ENCODE measurements around the gene ZNF195.

The ZNF195 gene

GRCh38 chr11:3370311-3370870, 8.6 kb downstream of the ZNF195 start:
- POLR2A ChIA-PET = interaction anchor here (1.6 kb wide), 1 partner anchor 9 kb away, joined by 3 read pairs; the partner anchor contains the start of gene ZNF195
- TF ChIP-seq ZBTB8A (tag by site-specific recombination; IDR thresholded peaks at IDR 0.05) = no peak
- H3K36me3 ChIP-seq (ENCODE audit: control insufficient read depth in 2 of 2, insufficient read depth in 1 of 2, low read length in 2 of 2) = peaks cover 23 to 97% of the 10 kb centered on the region in 2 experiments

GRCh38 chr11:3369366-3369765, 9.6 kb downstream of the ZNF195 start:
- ChIA-PET CTCF (interaction anchor here (0.6 to 1.9 kb wide), 3 partner anchors 28 to 240 kb away, joined by 3 to 12 read pairs (median 5); no protein-coding TSS in a partner anchor), POLR2A (interaction anchor here (1.6 kb wide), 1 partner anchor 10 kb away, joined by 3 read pairs; the partner anchor contains the start of gene ZNF195)
- H3K9me3 ChIP-seq (ENCODE audit: control insufficient read depth, insufficient read depth, low read depth, low read length) = no peaks in the 10 kb centered on the region
- TF ChIP-seq KLF10 (tag by site-specific recombination; IDR thresholded peaks at IDR 0.05) = no peak
- TF ChIP-seq ZNF146 (tag by site-specific recombination; IDR thresholded peaks at IDR 0.05) = peak; percentile 64
- H3K4me3 ChIP-seq (ENCODE audit: low read depth, low read length) = no peak overlapping the region
- no peaks in the 10 kb centered on the region for H3K4me1 ChIP-seq (ENCODE audit: control insufficient read depth, insufficient read depth, low read length)
- H3K27ac ChIP-seq (ENCODE audit: extremely low read depth, low read depth, low read length) = no peak overlapping the region
- H3K36me3 ChIP-seq (ENCODE audit: control insufficient read depth in 2 of 2, insufficient read depth in 1 of 2, low read length in 2 of 2) = peaks cover 23 to 97% of the 10 kb centered on the region in 2 experiments

More at GRCh38 chr11:3370311-3370870, 8.6 kb downstream of the ZNF195 start:
- Histone ChIP-seq H3K27ac (ENCODE audit: extremely low read depth, low read depth, low read length) (no peak overlapping the region), H3K9me3 (ENCODE audit: control insufficient read depth, insufficient read depth, low read depth, low read length) (no peaks in the 10 kb centered on the region), H3K4me3 (ENCODE audit: low read depth, low read length) (no peak overlapping the region), H3K4me1 (ENCODE audit: control insufficient read depth, insufficient read depth, low read length) (no peaks in the 10 kb centered on the region)
- CTCF ChIA-PET = interaction anchor here (0.5 to 1.9 kb wide), 3 partner anchors 29 to 183 kb away, joined by 3 to 12 read pairs (median 5); no protein-coding TSS in a partner anchor

- Histone ChIP-seq H3K4me3 (ENCODE audit: low read depth, low read length) (no peak overlapping the region), H3K36me3 (ENCODE audit: control insufficient read depth in 2 of 2, insufficient read depth in 1 of 2, low read length in 2 of 2) (peaks cover 29 to 97% of the 10 kb centered on the region in 2 experiments), H3K9me3 (ENCODE audit: control insufficient read depth, insufficient read depth, low read depth, low read length) (no peaks in the 10 kb centered on the region), H3K27ac (ENCODE audit: extremely low read depth, low read depth, low read length) (no peak overlapping the region), H3K4me1 (ENCODE audit: control insufficient read depth, insufficient read depth, low read length) (no peaks in the 10 kb centered on the region)
- CTCF ChIA-PET = interaction anchor here (1.9 kb wide), 1 partner anchor 41 kb away, joined by 5 read pairs; no protein-coding TSS in a partner anchor
- no peak for TF ChIP-seq AEBP2 (tag by site-specific recombination; IDR thresholded peaks at IDR 0.05; ENCODE audit: borderline replicate concordance)
- TF ChIP-seq PRDM1 (tag by site-specific recombination; IDR thresholded peaks at IDR 0.05) = no peak
- no peak for TF ChIP-seq GLI2 (tag by site-specific recombination; IDR thresholded peaks at IDR 0.05; ENCODE audit: borderline replicate concordance, low read depth)
- no peak for TF ChIP-seq ZNF521 (tag by site-specific recombination; IDR thresholded peaks at IDR 0.05)
- TF ChIP-seq ZNF785 (tag by site-specific recombination; IDR thresholded peaks at IDR 0.05) = no peak
- no peak for TF ChIP-seq MZF1 (tag by site-specific recombination; IDR thresholded peaks at IDR 0.05; ENCODE audit: borderline replicate concordance)
- TF ChIP-seq ZSCAN23 (tag by site-specific recombination; IDR thresholded peaks at IDR 0.05) = no peak
- no peak for TF ChIP-seq ZNF791 (tag by site-specific recombination; IDR thresholded peaks at IDR 0.05)
- no peak for TF ChIP-seq ZBTB11 (tag by site-specific recombination; conservative IDR thresholded peaks at IDR 0.05; ENCODE audit: low read depth)
- TF ChIP-seq ZNF629 (tag by site-specific recombination; IDR thresholded peaks at IDR 0.05) = no peak
- TF ChIP-seq ZNF121 (tag by site-specific recombination; IDR thresholded peaks at IDR 0.05) = no peak
- no peak for TF ChIP-seq ZNF623 (tag by site-specific recombination; IDR thresholded peaks at IDR 0.05)
- TF ChIP-seq ZNF776 (tag by site-specific recombination; IDR thresholded peaks at IDR 0.05; ENCODE audit: borderline replicate concordance) = no peak
- POLR2A ChIA-PET = interaction anchor here (1.3 kb wide), 1 partner anchor 11 kb away, joined by 5 read pairs; the partner anchor contains the start of gene ZNF195
Measured at GRCh38 chr11:3368199-3368598, 10.7 kb downstream of the ZNF195 start.
